H1 (cell line): ENCODE results near the gene KIDINS220. TPM values are rescaled to one million over a fixed set of nuclear protein-coding genes. Genes with fewer than 3 reads are reported as not detected.

Source experiments
- CHD1 ChIP-seq: IDR thresholded peaks from 2 replicates; pipeline ENCODE4 v1.6.1; 2012; ENCODE audit warnings: low read depth, low read length, improper control_type of control experiment
- CREB1 ChIP-seq: IDR thresholded peaks from 2 replicates; pipeline ENCODE4 v1.6.1; 2012; ENCODE audit warnings: inconsistent platforms
- CTBP2 ChIP-seq: IDR thresholded peaks from 2 replicates; pipeline ENCODE4 v1.7.0; 2011; ENCODE audit warnings: borderline replicate concordance, mild to moderate bottlenecking, moderate library complexity, mixed read lengths, low read length; ENCODE audit not compliant: insufficient read depth, insufficient read length
- SIX5 ChIP-seq: IDR thresholded peaks from 2 replicates; pipeline ENCODE4 v1.6.1; 2011; ENCODE audit warnings: mild to moderate bottlenecking, low read depth, low read length
- polyA plus RNA-seq, 7 experiments: library from polyadenylated mRNA; depleted of rRNA in 3 of 7; stranded (reverse) in 5 of 7; unstranded in 2 of 7; fragments of >200 nt in 5 of 7; fragments of 200-250 nt in 2 of 7; gene quantifications; 1 replicate in 5 of 7; 2 replicates in 1 of 7; 4 replicates in 1 of 7; pipeline versions ENCODE4 v1.2.1 to v1.2.3, GENCODE V29; 2011 to 2013; ENCODE audit warnings: missing spikeins in 2 of 7, mixed read lengths in 2 of 7
- total RNA-seq: library from RNA; stranded (reverse); fragmentation: NEBNext Ultra II Directional; extraction: Animal tissue kit (Norgen Biotek cat#: 25700); gene quantifications from 2 replicates; pipeline ENCODE4 v1.2.1, GENCODE V29; 2021

The KIDINS220 gene
- total and polyA plus RNA-seq, 2 of the 8 experiments (the other 6 are each of a cell fraction or from before 2014, with no cell fraction given) = 21.2 to 27.1 TPM

DNA sequence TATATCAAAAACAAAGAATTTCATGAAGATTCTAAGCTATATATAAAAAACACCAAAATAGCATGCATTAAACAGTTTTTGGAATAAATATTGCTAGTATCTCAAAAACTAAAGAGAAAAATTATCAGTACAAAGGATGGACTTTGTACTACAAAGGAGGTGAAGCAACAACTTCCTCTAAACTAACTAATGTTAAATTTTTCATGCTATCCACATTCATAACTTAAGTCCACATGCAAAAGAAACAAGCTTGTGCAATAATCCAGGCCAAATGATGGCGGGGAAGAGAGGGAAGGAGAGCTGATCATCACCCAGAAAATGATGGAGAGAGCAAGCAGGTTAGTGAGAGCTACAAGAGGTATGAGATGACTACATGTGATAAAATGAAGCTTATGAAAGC is 70.1 kb downstream of the KIDINS220 start (continued):
- TF ChIP-seq SIX5 (no peak), CREB1 (no peak), CHD1 (no peak), CTBP2 (no peak)
